Fibroblast of pulmonary artery (primary cell): Measurements from ENCODE around the gene PLVAP.

Experiments used
- DNase-seq: peaks from one replicate; pipeline ENCODE4 v3.0.0-alpha.2; 2010; ENCODE audit warnings: low read depth
- H3K4me3 ChIP-seq: replicated peaks from 2 replicates; pipeline ENCODE4 v1.5.1; 2011; ENCODE audit warnings: low read depth, mild to moderate bottlenecking, control low read depth, low read length, moderate library complexity
- TF ChIP-seq, protein P1 (sequence below): IDR thresholded peaks from 2 replicates; pipeline ENCODE4 v1.5.1; 2011; ENCODE audit warnings: mild to moderate bottlenecking, control low read depth, low read length, inconsistent platforms; ENCODE audit errors: missing control alignments

Gene PLVAP

DNA sequence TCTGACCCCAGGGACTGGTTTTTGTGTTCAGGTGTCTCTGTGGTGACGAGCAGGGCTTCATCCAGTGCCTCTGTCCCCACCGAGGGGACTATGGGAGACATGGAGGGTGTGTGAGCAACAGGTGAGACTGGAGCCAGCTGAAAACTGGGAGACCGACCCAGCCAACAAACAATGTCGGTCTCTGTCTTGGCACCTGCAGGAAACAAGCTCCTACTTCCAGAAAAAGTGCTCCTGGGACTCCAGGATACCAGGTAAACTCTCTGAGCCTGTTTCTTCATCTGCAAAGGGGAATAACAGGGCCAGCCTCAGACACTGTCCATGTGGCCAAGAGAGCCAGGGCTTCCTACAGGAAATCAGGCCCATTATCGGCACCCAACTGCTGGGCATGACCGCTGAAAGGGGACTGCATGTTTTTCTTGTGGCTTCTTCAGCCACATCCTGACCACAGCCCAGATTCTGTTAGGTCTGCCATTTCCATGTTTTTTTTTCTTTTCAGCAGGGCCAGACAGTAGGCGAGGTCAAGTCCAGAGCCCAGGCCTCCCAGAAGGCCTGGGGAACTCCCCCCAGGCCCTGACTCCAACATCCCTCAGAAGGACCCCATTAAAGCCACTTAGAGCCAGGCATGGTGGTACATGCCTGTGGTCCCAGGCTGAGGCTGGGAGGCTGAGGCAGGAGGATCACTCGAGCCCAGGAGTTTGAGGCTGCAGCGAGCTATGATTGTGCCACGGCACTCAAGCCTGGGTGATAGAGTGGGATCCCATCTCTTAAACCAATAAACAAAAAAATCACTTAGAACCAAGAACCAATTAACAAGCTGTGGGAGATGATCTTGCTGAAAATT lies 29.1 kb upstream of the PLVAP start:
- TF ChIP-seq, protein P1, sequence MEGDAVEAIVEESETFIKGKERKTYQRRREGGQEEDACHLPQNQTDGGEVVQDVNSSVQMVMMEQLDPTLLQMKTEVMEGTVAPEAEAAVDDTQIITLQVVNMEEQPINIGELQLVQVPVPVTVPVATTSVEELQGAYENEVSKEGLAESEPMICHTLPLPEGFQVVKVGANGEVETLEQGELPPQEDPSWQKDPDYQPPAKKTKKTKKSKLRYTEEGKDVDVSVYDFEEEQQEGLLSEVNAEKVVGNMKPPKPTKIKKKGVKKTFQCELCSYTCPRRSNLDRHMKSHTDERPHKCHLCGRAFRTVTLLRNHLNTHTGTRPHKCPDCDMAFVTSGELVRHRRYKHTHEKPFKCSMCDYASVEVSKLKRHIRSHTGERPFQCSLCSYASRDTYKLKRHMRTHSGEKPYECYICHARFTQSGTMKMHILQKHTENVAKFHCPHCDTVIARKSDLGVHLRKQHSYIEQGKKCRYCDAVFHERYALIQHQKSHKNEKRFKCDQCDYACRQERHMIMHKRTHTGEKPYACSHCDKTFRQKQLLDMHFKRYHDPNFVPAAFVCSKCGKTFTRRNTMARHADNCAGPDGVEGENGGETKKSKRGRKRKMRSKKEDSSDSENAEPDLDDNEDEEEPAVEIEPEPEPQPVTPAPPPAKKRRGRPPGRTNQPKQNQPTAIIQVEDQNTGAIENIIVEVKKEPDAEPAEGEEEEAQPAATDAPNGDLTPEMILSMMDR, result no peak
- no peak for DNase-seq
- H3K4me3 ChIP-seq, result no peak overlapping the region

DNA sequence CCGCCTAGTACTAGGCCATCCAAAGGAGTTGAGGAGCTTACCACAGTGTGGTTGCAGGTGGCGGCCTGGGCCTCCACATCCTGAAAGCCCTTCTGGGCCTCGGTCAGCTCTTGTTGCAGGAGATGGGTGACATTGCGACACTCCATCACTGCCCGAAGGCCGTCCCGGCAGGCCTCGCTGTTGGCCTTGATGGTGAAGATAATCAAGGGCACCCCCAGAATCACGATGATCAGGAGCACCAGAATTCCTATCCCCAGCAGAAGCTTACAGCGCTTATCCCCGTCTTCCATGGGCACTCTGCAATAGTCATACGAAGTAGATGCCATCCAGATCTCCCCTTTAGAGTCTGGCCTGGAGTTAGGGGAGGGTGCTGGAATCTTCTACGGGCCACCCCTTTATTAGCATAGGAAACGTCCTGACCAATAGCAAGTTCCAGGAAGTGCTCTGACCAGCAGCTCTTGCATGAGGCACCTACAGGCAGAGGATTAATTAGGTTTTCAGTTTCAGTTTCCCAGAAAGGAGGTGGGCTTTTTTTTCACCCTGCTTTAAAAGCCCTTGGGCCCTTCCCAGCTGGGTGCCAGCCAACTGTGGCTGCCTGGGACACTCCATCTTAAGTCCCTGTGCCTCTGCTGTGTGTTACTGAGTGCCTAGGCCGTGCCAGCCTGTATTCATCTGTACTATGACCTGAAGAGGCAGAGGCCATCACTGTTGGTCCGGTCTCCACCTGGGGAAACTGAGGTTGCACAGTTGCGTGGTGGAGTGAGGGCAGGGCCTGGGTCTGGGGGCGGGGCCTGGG lies 28.3 kb upstream of the PLVAP start, which contains the start of gene BST2:
Gene BST2, minus strand, starts transcription at position 381 of the 796 bp plus-strand sequence. Its CDS starts 55 bp downstream, at position 326.
- no peak within 1 kb of the TSS for H3K4me3 ChIP-seq
- peak; percentile 59 for DNase-seq
- TF ChIP-seq, protein P1, result no peak

DNA sequence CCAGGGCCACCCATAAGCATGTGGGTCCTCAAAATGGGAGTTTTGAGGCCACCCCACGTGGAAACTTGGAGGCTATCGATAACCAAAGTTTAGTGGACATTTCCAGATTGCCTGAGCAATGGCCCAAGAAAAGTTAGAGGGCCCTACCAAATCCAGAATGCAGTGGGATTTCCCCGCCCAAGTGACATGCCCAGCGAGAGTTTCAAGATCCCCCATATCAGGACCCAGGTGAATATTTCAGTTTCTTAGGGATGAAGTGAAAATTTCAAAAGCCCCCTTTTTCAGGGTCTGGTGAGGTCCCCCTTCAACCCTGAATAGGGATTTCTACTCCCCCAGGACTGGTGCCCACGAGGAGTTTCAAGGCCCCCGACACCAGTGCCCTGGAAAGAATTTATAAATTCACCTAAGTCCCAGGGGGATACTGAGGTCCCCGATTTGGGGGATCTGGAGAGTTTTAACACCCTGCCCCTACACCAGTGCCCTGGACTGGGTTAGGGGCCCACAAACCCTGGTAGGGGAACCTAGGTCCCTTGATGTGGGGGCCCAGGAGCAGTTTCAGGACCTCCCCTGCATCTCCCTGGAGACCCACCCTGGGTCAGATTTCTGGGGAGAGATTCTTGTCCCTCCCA lies 27.6 kb upstream of the PLVAP start:
- TF ChIP-seq, protein P1, result no peak
- H3K4me3 ChIP-seq, result no peak overlapping the region
- DNase-seq, result no peak

DNA sequence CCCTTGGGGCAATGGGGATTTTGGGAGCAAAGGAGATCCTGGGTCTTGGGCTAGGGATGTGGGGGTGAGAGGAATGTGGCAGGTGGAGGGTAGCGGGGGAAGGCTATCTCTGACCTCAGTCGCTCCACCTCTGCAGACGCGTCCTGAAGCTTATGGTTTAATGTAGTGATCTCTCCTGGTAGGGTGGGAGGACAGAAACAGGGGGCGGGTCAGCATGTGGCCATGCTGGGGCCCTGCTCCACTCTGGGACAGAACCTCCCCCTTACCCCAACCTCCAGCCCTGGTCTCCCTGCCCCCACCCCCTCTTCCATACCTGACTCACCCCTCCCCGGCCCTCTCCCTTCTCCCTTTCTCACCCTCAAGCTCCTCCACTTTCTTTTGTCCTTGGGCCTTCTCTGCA lies 26.9 kb upstream of the PLVAP start:
- no peak for DNase-seq
- no peak overlapping the region for H3K4me3 ChIP-seq
- TF ChIP-seq, protein P1, result no peak

DNA sequence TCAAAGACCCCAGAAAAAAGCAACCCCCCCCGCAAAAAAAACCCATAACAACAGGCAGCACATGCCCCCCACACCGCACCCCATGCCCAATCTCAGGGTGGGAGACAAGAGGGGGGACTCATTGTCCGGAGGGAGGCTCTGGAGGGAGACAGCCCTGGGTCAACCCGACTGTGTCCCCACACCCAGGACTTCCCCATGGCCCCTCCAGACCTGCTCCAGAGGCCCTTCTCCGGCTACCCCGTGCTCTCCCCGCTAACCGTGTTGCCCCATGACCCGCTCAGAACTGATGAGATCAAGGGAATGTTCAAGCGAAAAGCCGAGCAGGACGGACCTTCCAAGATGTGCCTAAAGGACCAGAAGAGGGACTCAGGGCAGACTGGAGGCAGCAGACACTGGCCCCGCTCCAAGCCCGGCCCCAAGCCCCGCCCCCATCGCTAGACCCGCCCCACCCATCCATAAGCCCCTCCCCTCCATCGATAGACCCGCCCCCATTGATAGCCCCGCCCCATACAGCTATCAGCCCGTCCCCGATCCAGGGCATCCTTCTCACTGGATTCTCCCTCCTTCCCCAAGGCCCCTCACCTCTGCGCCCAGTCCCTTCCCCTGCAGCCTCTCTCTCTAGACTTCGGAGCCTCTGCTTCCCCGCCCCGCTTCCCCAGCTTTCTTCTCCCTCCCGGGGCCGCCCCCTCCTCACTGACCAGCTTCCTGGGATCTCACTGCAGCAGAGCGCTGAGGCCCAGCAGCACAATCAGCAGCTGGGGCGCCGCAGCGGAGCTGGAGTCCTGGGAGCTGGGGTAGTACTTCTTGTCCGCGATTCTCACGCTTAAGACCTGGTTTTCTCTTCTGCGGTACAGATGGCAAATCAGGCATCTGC lies 26.1 kb upstream of the PLVAP start:
- TF ChIP-seq, protein P1, result no peak
- DNase-seq, result no peak
- H3K4me3 ChIP-seq, result no peak overlapping the region

DNA sequence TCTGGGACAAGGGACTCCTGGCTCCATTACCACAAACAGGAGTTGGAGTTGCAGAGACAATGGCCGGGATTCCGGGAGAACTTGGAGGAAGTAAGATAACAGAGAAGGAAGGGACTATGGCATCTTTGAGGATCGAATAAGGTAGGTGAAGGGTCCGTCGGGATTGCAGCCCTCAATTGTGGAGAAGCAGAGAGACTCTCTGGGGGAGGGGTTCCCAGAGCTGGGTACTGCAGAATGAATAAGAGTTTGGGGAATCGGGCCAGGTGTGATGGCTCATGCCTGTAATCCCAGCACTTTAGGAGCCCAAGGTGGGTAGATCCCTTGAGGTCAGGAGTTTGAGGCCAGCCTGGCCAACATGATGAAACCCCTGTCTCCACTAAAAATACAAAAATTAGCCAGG lies 24.5 kb upstream of the PLVAP start:
- no peak for DNase-seq
- TF ChIP-seq, protein P1, result no peak
- no peak overlapping the region for H3K4me3 ChIP-seq
